ENCODE measurements around the gene KLHDC8A. TPM values are rescaled to one million over a fixed set of nuclear protein-coding genes. Genes with fewer than 3 reads are reported as not detected.
A peak's percentile ranks its signal among the peaks of the same experiment; 100 is the strongest.

The KLHDC8A gene
- total RNA-seq, 6 experiments from 2014 or later: 0.22 to 0.44 TPM; not detected in 4

DNA sequence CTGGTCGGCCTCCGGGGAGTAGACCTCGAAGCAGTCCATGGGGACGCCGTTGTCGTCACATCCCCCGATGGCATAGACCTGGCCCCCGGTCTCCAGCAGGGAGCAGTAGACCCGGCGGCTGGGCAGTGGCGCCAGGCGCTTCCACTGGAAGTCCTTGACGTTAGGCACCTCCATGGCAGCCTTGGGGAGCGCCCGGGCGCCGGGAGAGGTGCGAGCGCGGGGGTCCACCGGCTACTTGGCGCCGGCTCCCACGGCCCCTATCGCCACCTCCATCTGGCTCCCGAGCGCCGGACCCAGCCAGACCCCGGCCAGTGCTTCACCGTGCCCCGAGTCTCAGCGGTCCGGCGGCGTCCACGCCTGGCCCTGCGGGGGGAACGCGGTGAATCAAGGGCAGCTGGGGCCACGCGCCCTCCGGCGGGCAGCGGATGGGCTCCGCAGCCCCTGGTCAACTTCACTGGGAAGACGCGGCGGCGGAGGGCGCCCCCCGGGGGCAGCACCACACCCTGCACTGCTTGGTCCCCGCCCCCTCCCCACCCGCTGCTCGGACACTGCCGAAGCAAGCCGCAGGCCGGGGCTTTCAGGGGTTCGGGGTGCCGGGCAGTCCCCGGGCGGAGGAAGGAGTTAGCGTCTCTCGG is 13.2 kb downstream of the KLHDC8A start:
- intact Hi-C loops (cut with DNase I): loop anchor here in 1 of 2 donors (10.0 kb wide), 1 partner anchor 141 kb away; no protein-coding TSS in a partner anchor
- 28% methylated on average over 5 of the region's 63 CpGs for WGBS (ENCODE audit: insufficient coverage, low coverage, low lambda C conversion rate, missing lambda C conversion rate)
- TF ChIP-seq, protein P1, sequence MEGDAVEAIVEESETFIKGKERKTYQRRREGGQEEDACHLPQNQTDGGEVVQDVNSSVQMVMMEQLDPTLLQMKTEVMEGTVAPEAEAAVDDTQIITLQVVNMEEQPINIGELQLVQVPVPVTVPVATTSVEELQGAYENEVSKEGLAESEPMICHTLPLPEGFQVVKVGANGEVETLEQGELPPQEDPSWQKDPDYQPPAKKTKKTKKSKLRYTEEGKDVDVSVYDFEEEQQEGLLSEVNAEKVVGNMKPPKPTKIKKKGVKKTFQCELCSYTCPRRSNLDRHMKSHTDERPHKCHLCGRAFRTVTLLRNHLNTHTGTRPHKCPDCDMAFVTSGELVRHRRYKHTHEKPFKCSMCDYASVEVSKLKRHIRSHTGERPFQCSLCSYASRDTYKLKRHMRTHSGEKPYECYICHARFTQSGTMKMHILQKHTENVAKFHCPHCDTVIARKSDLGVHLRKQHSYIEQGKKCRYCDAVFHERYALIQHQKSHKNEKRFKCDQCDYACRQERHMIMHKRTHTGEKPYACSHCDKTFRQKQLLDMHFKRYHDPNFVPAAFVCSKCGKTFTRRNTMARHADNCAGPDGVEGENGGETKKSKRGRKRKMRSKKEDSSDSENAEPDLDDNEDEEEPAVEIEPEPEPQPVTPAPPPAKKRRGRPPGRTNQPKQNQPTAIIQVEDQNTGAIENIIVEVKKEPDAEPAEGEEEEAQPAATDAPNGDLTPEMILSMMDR (IDR thresholded peaks at IDR 0.05): no peak
- no peak for TF ChIP-seq POLR2A (IDR thresholded peaks at IDR 0.05)

DNA sequence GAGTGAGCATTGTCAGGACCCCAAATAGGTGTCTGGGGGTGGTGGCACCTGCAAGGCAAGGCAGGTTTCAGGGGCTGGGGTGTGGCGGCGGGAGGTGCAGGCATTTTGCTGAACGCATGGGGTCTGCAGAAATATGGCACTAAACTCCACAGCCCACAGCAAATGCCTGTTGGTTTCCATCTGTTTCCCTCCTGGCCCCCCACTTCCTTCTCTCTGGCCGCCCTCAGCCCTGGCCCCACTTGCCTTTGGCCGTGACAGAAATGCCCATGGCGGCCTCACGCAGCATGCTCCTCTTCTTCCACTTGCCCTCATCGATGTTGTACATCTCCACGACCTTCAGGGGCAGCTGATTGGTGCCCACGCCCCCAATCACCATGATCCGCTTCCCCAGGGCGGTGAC is 13.7 kb downstream of the KLHDC8A start:
- intact Hi-C loops (cut with DNase I): loop anchor here in 1 of 2 donors (10.0 kb wide), 1 partner anchor 142 kb away; no protein-coding TSS in a partner anchor
- Histone ChIP-seq H3K9me3 (peaks cover 0 to 2% (median 0%) of the 10 kb centered on the region in 4 donors), H3K4me1 (peaks cover 0 to 12% (median 4%) of the 10 kb centered on the region in 4 donors), H3K4me3 (no peak overlapping the region), H3K27me3 (peaks cover 0 to 16% of the 10 kb centered on the region in 2 donors), H3K27ac (no peak overlapping the region), H3K36me3 (no peaks in the 10 kb centered on the region)
- TF ChIP-seq, protein P1 (IDR thresholded peaks at IDR 0.05): no peak
- no peak for TF ChIP-seq POLR2A (IDR thresholded peaks at IDR 0.05)
- 40% methylated on average over 2 of the region's 12 CpGs for WGBS (ENCODE audit: insufficient coverage, low coverage, low lambda C conversion rate, missing lambda C conversion rate)
- ATAC-seq (no peak), DNase-seq (no peak)

More for the DNA sequence above, 13.2 kb downstream of the KLHDC8A start:
- no peak overlapping the region for H3K27ac ChIP-seq
- H3K4me3 ChIP-seq: peak overlapping the region in 2 of 3 donors; percentile 8 to 20
- H3K9me3 ChIP-seq: peaks cover 0 to 2% (median 0%) of the 10 kb centered on the region in 4 donors
- ATAC-seq: peak; percentile 10 to 37 (median 26)
- peaks cover 0 to 16% of the 10 kb centered on the region in 2 donors for H3K27me3 ChIP-seq
- DNase-seq: no peak
- peaks cover 0 to 12% (median 4%) of the 10 kb centered on the region in 4 donors for H3K4me1 ChIP-seq
- no peaks in the 10 kb centered on the region for H3K36me3 ChIP-seq

DNA sequence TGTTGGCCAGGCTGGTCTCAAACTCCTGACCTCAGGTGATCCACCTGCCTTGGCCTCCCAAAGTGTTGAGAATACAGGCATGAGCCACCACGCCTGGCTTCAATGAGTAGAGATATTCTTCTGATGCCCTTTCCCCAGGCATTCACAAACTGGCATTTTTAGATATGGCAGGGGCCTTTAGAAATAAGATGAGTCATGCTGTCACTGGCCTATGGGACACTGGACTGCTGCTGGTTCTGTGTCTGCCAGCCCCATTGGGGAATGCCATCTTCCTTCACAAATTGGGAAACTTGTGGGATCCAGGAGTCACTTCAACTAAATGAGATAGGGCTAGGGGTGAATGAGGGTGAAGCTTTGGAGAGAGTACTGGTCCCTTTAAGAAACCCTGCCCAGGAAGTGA is 16.0 kb downstream of the KLHDC8A start:
- TF ChIP-seq, protein P1 (IDR thresholded peaks at IDR 0.05): no peak
- TF ChIP-seq POLR2A (IDR thresholded peaks at IDR 0.05): no peak
- peaks cover 0 to 12% (median 4%) of the 10 kb centered on the region in 4 donors for H3K4me1 ChIP-seq
- peaks cover 0 to 16% of the 10 kb centered on the region in 2 donors for H3K27me3 ChIP-seq
- H3K27ac ChIP-seq: no peak overlapping the region
- peaks cover 0 to 2% (median 0%) of the 10 kb centered on the region in 4 donors for H3K9me3 ChIP-seq
- ATAC-seq (no peak), DNase-seq (no peak)
- WGBS (ENCODE audit: insufficient coverage, low coverage, low lambda C conversion rate, missing lambda C conversion rate): no CpG with 5 or more reads among the region's 1 CpG
- no peak overlapping the region for H3K4me3 ChIP-seq
- intact Hi-C loops (cut with DNase I): loop anchor here in 1 of 2 donors (10.0 kb wide), 1 partner anchor 144 kb away; no protein-coding TSS in a partner anchor
- no peaks in the 10 kb centered on the region for H3K36me3 ChIP-seq

DNA sequence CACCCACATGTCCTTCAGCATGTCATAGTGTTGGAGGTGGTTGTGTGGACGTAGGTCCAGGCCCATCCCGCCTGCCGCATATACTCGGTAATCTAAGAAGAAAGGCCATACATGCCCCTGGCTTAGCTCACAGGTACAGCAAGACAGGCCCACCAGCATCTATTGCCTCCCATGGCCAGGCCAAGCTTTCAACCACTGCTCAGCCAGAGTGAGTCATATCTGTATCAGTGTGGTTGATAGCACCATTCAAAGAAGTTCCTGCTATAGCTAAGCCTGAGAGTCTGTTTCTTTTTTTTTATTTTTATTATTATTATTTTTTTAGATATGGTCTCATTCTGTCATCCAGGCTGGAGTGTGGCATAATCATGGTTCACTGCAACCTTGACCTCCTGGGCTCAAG is 17.0 kb downstream of the KLHDC8A start:
- H3K9me3 ChIP-seq: peaks cover 0 to under 1% (median 0%) of the 10 kb centered on the region in 4 donors
- ATAC-seq (no peak), DNase-seq (no peak)
- H3K27me3 ChIP-seq: peaks cover 0 to 16% of the 10 kb centered on the region in 2 donors
- no peaks in the 10 kb centered on the region for H3K36me3 ChIP-seq
- no peak overlapping the region for H3K4me3 ChIP-seq
- no peak for TF ChIP-seq POLR2A (IDR thresholded peaks at IDR 0.05)
- intact Hi-C loops (cut with DNase I): loop anchor here (10.0 kb wide), 2 partner anchors 145 to 185 kb away; no protein-coding TSS in a partner anchor
- peaks cover 0 to 12% (median 4%) of the 10 kb centered on the region in 4 donors for H3K4me1 ChIP-seq
- WGBS (ENCODE audit: insufficient coverage, low coverage, low lambda C conversion rate, missing lambda C conversion rate): no CpG with 5 or more reads among the region's 4 CpGs
- H3K27ac ChIP-seq: no peak overlapping the region

DNA sequence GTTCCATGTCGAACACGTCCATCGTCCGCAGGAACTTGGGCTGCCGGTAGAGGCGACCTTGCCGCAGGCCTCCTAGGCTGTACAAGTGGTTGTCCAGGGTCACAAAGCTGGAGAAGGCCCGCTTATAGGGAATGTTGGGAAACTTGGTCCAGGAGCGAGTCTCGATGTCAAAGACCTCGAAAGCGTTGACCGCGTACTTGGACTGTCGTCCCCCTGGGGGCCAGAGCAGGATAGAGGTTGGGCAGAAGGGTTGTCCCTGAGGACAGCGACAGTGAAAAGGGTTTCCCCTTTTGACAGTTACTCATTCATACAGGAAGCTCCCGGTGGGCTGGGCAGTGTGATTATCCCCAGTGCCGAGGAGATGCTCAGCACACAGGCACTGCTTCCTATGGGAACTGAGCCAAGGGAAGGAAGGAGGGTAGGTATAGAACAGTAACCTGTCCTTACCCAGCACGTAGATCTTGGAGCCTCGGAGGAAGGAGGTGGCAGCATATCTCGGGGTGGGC is 17.5 kb downstream of the KLHDC8A start:
- H3K27me3 ChIP-seq: peaks cover 0 to 16% of the 10 kb centered on the region in 2 donors
- DNase-seq (no peak), ATAC-seq (no peak)
- H3K36me3 ChIP-seq: no peaks in the 10 kb centered on the region
- peaks cover 0 to 9% (median 3%) of the 10 kb centered on the region in 4 donors for H3K4me1 ChIP-seq
- H3K4me3 ChIP-seq: no peak overlapping the region
- intact Hi-C loops (cut with DNase I): loop anchor here in 1 of 2 donors (10.0 kb wide), 1 partner anchor 186 kb away; no protein-coding TSS in a partner anchor
- WGBS (ENCODE audit: insufficient coverage, low coverage, low lambda C conversion rate, missing lambda C conversion rate): 66% methylated on average over 12 of the region's 21 CpGs
- TF ChIP-seq POLR2A (IDR thresholded peaks at IDR 0.05): no peak
- TF ChIP-seq, protein P1 (IDR thresholded peaks at IDR 0.05): no peak
- no peaks in the 10 kb centered on the region for H3K9me3 ChIP-seq
- H3K27ac ChIP-seq: no peak overlapping the region
